ENCODE results near the gene SLC38A1.

- no peak for TF ChIP-seq CTCF (IDR thresholded peaks at IDR 0.05; ENCODE audit: borderline replicate concordance, extremely low read depth, low read length, poor library complexity, severe bottlenecking)
- no peak for TF ChIP-seq EZH2 (IDR thresholded peaks at IDR 0.05; ENCODE audit: borderline replicate concordance, low read depth, low read length, severe bottlenecking)
Measured at GRCh38 chr12:46150735-46151134, 118.1 kb downstream of the SLC38A1 start.
